ENCODE data around the gene MYO18B. TPM values are rescaled to one million over a fixed set of nuclear protein-coding genes. Genes with fewer than 3 reads are reported as not detected.

Gene MYO18B
- total RNA-seq, 1 experiment from 2014 or later: not detected

GRCh38 chr22:25822344-25822743 lies 80.4 kb downstream of the MYO18B start:
- Histone ChIP-seq H3K9me3 (ENCODE audit: low read length) (no peaks in the 10 kb centered on the region), H4K20me1 (ENCODE audit: low read length) (no peaks in the 10 kb centered on the region), H3K27me3 (ENCODE audit: low read length) (0 out of 2 replicates have a peak, but pooled peaks cover 4% of the 10 kb centered on the region), H3K4me1 (ENCODE audit: insufficient read depth, low read length) (no peaks in the 10 kb centered on the region), H3K36me3 (ENCODE audit: low read depth, low read length) (no peaks in the 10 kb centered on the region), H3K9me2 (replicated peaks; ENCODE audit: low read length) (no peaks in the 10 kb centered on the region), H3K27ac (ENCODE audit: low read length) (no peak overlapping the region), H3F3A (ENCODE audit: low read length, unreplicated experiment) (no peaks in the 10 kb centered on the region), H3K4me2 (ENCODE audit: low read length) (no peak overlapping the region), H3K9ac (ENCODE audit: low read length) (no peak overlapping the region), H3K4me3 (ENCODE audit: low read length) (no peak overlapping the region), H3K79me2 (ENCODE audit: low read length) (no peaks in the 10 kb centered on the region), H2AFZ (ENCODE audit: low read length) (no peak overlapping the region)
- DNase-seq (no peak), ATAC-seq (no peak)
- TF ChIP-seq EZH2phosphoT487 (IDR thresholded peaks at IDR 0.05; ENCODE audit: borderline replicate concordance, low read length) (no peak), EZH2 (IDR thresholded peaks at IDR 0.05; ENCODE audit: low read length, unreplicated experiment) (no peak), CTCF (conservative IDR thresholded peaks at IDR 0.05; ENCODE audit: low read depth, low read length) (no peak)
- CTCF ChIA-PET: no interaction called here
- BruUV-seq (replicated peaks): no TSS peak
- intact Hi-C loops (cut with micrococcal nuclease): no loop called here
- POLR2A ChIA-PET (ENCODE audit: unreplicated experiment): no interaction called here

GRCh38 chr22:25823276-25823675 lies 81.3 kb downstream of the MYO18B start:
- Histone ChIP-seq H3K36me3 (ENCODE audit: low read depth, low read length) (no peaks in the 10 kb centered on the region), H3K27me3 (ENCODE audit: low read length) (0 out of 2 replicates have a peak, but pooled peaks cover 4% of the 10 kb centered on the region), H4K20me1 (ENCODE audit: low read length) (no peaks in the 10 kb centered on the region), H2AFZ (ENCODE audit: low read length) (no peak overlapping the region), H3K9ac (ENCODE audit: low read length) (no peak overlapping the region), H3F3A (ENCODE audit: low read length, unreplicated experiment) (no peaks in the 10 kb centered on the region), H3K4me2 (ENCODE audit: low read length) (no peak overlapping the region), H3K9me3 (ENCODE audit: low read length) (no peaks in the 10 kb centered on the region), H3K27ac (ENCODE audit: low read length) (no peak overlapping the region), H3K79me2 (ENCODE audit: low read length) (no peaks in the 10 kb centered on the region), H3K4me1 (ENCODE audit: insufficient read depth, low read length) (no peaks in the 10 kb centered on the region), H3K4me3 (ENCODE audit: low read length) (no peak overlapping the region), H3K9me2 (replicated peaks; ENCODE audit: low read length) (no peaks in the 10 kb centered on the region)
- intact Hi-C loops (cut with micrococcal nuclease): no loop called here
- no TSS peak for BruUV-seq (replicated peaks)
- no peak for TF ChIP-seq EZH2 (IDR thresholded peaks at IDR 0.05; ENCODE audit: low read length, unreplicated experiment)
- TF ChIP-seq CTCF (conservative IDR thresholded peaks at IDR 0.05; ENCODE audit: low read depth, low read length): no peak
- no peak for TF ChIP-seq EZH2phosphoT487 (IDR thresholded peaks at IDR 0.05; ENCODE audit: borderline replicate concordance, low read length)
- DNase-seq (no peak), ATAC-seq (no peak)
- CTCF ChIA-PET: no interaction called here
- POLR2A ChIA-PET (ENCODE audit: unreplicated experiment): no interaction called here

GRCh38 chr22:25824828-25825423 lies 82.9 kb downstream of the MYO18B start:
- ChIA-PET POLR2A (ENCODE audit: unreplicated experiment) (no interaction called here), CTCF (no interaction called here)
- Histone ChIP-seq H2AFZ (ENCODE audit: low read length) (no peak overlapping the region), H3F3A (ENCODE audit: low read length, unreplicated experiment) (no peaks in the 10 kb centered on the region), H3K9me3 (ENCODE audit: low read length) (no peaks in the 10 kb centered on the region), H3K79me2 (ENCODE audit: low read length) (no peaks in the 10 kb centered on the region), H4K20me1 (ENCODE audit: low read length) (no peaks in the 10 kb centered on the region), H3K27ac (ENCODE audit: low read length) (no peak overlapping the region), H3K4me1 (ENCODE audit: insufficient read depth, low read length) (no peaks in the 10 kb centered on the region), H3K36me3 (ENCODE audit: low read depth, low read length) (no peaks in the 10 kb centered on the region), H3K4me2 (ENCODE audit: low read length) (no peak overlapping the region), H3K9me2 (replicated peaks; ENCODE audit: low read length) (no peaks in the 10 kb centered on the region), H3K9ac (ENCODE audit: low read length) (no peak overlapping the region), H3K4me3 (ENCODE audit: low read length) (no peak overlapping the region), H3K27me3 (ENCODE audit: low read length) (0 out of 2 replicates have a peak, but pooled peaks cover 4% of the 10 kb centered on the region)
- ATAC-seq (no peak), DNase-seq (no peak)
- BruUV-seq (replicated peaks): no TSS peak
- TF ChIP-seq EZH2phosphoT487 (IDR thresholded peaks at IDR 0.05; ENCODE audit: borderline replicate concordance, low read length) (no peak), CTCF (conservative IDR thresholded peaks at IDR 0.05; ENCODE audit: low read depth, low read length) (no peak)
- intact Hi-C loops (cut with micrococcal nuclease): no loop called here

All from PC-3 (cell line).